WTC11 (cell line): Measurements from ENCODE around the gene NFATC2. TPM values are rescaled to one million over a fixed set of nuclear protein-coding genes. Genes with fewer than 3 reads are reported as not detected.

Experiments
- ATAC-seq: fragments of 200-7000 bp; cut with Tn5 transposase; 2 replicates; pipeline ENCODE4 v1.10.0; 2021; ENCODE audit warnings: mild to moderate bottlenecking, moderate library complexity
- CTCF ChIA-PET: fragments of 300-600 bp; sonication (Branson Sonifier 250); formaldehyde crosslinking; loops from one replicate; lab custom pipeline; 2021; ENCODE audit warnings: antibody characterized with exemption; lab: Charles Lee
- POLR2A ChIA-PET: fragments of 350-600 bp; sonication (Branson Sonifier 250); formaldehyde crosslinking; loops from one replicate; lab custom pipeline; 2021; ENCODE audit warnings: antibody characterized with exemption; lab: Charles Lee
- DNase-seq: peaks from one replicate; pipeline ENCODE4 v3.0.0; 2021; ENCODE audit warnings: low spot score
- H3K27ac Mint-ChIP-seq: 2 replicates; pipeline ENCODE4 v1.8.0; 2021; ENCODE audit warnings: mixed read lengths
- H3K27me3 Mint-ChIP-seq: 2 replicates; pipeline ENCODE4 v1.8.0; 2021; ENCODE audit warnings: low read depth, mild to moderate bottlenecking, moderate library complexity, mixed read lengths
- H3K36me3 Mint-ChIP-seq: 2 replicates; pipeline ENCODE4 v1.8.0; 2021; ENCODE audit warnings: mixed read lengths
- H3K4me1 Mint-ChIP-seq: 2 replicates; pipeline ENCODE4 v1.8.0; 2022; ENCODE audit warnings: mixed read lengths
- H3K4me3 Mint-ChIP-seq: 2 replicates; pipeline ENCODE4 v1.8.0; 2021; ENCODE audit warnings: mild to moderate bottlenecking, moderate library complexity, mixed read lengths
- H3K9me3 Mint-ChIP-seq: 2 replicates; pipeline ENCODE4 v1.8.0; 2021; ENCODE audit warnings: mixed read lengths
- CREB1 ChIP-seq: sonication (generic); formaldehyde crosslinking; IDR thresholded peaks from 2 replicates; pipeline ENCODE4 v1.8.0; 2023; ENCODE audit warnings: mild to moderate bottlenecking, missing genetic modification reagents
- CREM ChIP-seq: sonication (generic); formaldehyde crosslinking; IDR thresholded peaks from 2 replicates; pipeline ENCODE4 v1.8.1; 2022; ENCODE audit warnings: mild to moderate bottlenecking, missing genetic modification reagents, moderate library complexity
- GTF2I ChIP-seq: fragments of 250-450 bp; sonication (Bioruptor Pico); conservative IDR thresholded peaks from 2 replicates; pipeline ENCODE4 v1.4.0; 2021; ENCODE audit warnings: mild to moderate bottlenecking
- IRF2 ChIP-seq: sonication (generic); formaldehyde crosslinking; IDR thresholded peaks from 2 replicates; pipeline ENCODE4 v1.8.0; 2022; ENCODE audit warnings: low read depth, missing genetic modification reagents, borderline replicate concordance
- NFE2L1 ChIP-seq: sonication (generic); formaldehyde crosslinking; IDR thresholded peaks from 2 replicates; pipeline ENCODE4 v1.8.1; 2023; ENCODE audit warnings: missing genetic modification reagents
- RELA ChIP-seq: sonication (generic); formaldehyde crosslinking; IDR thresholded peaks from 2 replicates; pipeline ENCODE4 v1.8.1; 2022; ENCODE audit warnings: missing genetic modification reagents, mild to moderate bottlenecking, borderline replicate concordance
- RORB ChIP-seq: fragments of 250-450 bp; sonication (Bioruptor Pico); IDR thresholded peaks from 2 replicates; pipeline ENCODE4 v1.9.0; 2021; ENCODE audit warnings: mild to moderate bottlenecking
- SOX15 ChIP-seq: fragments of 250-450 bp; sonication (Bioruptor Pico); IDR thresholded peaks from 2 replicates; pipeline ENCODE4 v1.9.0; 2021; ENCODE audit warnings: mild to moderate bottlenecking
- SP1 ChIP-seq: sonication (generic); formaldehyde crosslinking; conservative IDR thresholded peaks from 2 replicates; pipeline ENCODE4 v1.8.1; 2022; ENCODE audit warnings: missing genetic modification reagents
- TCF7 ChIP-seq: sonication (generic); formaldehyde crosslinking; IDR thresholded peaks from 2 replicates; pipeline ENCODE4 v1.8.0; 2022; ENCODE audit warnings: mild to moderate bottlenecking, low read depth, missing genetic modification reagents, moderate library complexity
- TEAD1 ChIP-seq: sonication (generic); formaldehyde crosslinking; IDR thresholded peaks from 2 replicates; pipeline ENCODE4 v1.8.0; 2022; ENCODE audit warnings: mild to moderate bottlenecking, missing genetic modification reagents
- ZNF263 ChIP-seq: sonication (generic); formaldehyde crosslinking; IDR thresholded peaks from 2 replicates; pipeline ENCODE4 v1.8.1; 2022; ENCODE audit warnings: low read depth, mild to moderate bottlenecking, moderate library complexity, missing genetic modification reagents
- ZNF671 ChIP-seq: fragments of 250-450 bp; sonication (Bioruptor Pico); IDR thresholded peaks from 2 replicates; pipeline ENCODE4 v1.8.0; 2021; ENCODE audit warnings: mild to moderate bottlenecking
- total RNA-seq: library from RNA; stranded (reverse); gene quantifications from 3 replicates; pipeline ENCODE4 v1.2.3, GENCODE V29; 2021
- TF ChIP-seq, protein P1 (sequence below): sonication (generic); formaldehyde crosslinking; IDR thresholded peaks from 2 replicates; pipeline ENCODE4 v1.8.1; 2022; ENCODE audit warnings: low read depth, missing genetic modification reagents, borderline replicate concordance
- TF ChIP-seq, protein P2 (sequence below): fragments of 250-450 bp; sonication (Bioruptor Pico); conservative IDR thresholded peaks from 2 replicates; pipeline ENCODE4 v1.9.0; 2021; ENCODE audit warnings: mild to moderate bottlenecking
- TF ChIP-seq, protein P3 (sequence below): sonication (generic); formaldehyde crosslinking; IDR thresholded peaks from 2 replicates; pipeline ENCODE4 v1.8.1; 2023; ENCODE audit warnings: mild to moderate bottlenecking, moderate library complexity, missing genetic modification reagents
- TF ChIP-seq, protein P4 (sequence below): sonication (generic); formaldehyde crosslinking; IDR thresholded peaks from 2 replicates; pipeline ENCODE4 v1.8.1; 2022; ENCODE audit warnings: missing genetic modification reagents, borderline replicate concordance
- TF ChIP-seq, protein P5 (sequence below): fragments of 250-450 bp; sonication (Bioruptor Pico); IDR thresholded peaks from 2 replicates; pipeline ENCODE4 v1.9.0; 2021; ENCODE audit warnings: mild to moderate bottlenecking, borderline replicate concordance
- TF ChIP-seq, protein P6 (sequence below): sonication (generic); formaldehyde crosslinking; IDR thresholded peaks from 2 replicates; pipeline ENCODE4 v1.8.1; 2022; ENCODE audit warnings: mild to moderate bottlenecking, missing genetic modification reagents, moderate library complexity, borderline replicate concordance
- TF ChIP-seq, protein P7 (sequence below): sonication (generic); formaldehyde crosslinking; IDR thresholded peaks from 2 replicates; pipeline ENCODE4 v1.8.1; 2023; ENCODE audit warnings: mild to moderate bottlenecking, missing genetic modification reagents

NFATC2 gene
- total RNA-seq, 1 experiment from 2014 or later: 1.7 TPM

DNA sequence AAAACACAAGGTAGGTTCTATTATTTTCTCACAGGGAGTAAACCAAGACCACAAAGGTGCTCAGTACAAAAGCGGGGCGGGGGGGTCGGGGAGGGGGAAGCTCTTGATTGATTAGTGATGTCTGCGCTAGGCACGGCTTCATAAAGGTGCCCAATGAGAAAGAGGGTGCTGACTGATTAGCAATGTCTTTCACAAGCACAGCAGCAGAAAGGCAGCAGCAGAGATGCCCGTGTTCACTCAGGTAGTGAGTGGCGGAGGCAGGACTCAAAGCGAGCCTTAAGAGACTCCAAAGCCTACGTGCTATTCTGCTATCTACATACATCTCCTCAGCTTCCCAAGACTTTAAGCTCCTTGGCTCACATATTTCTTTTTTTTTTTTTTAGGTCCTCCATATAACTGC, 20.3 kb downstream of the NFATC2 start:
- no peaks in the 10 kb centered on the region for H3K27me3 Mint-ChIP-seq
- ChIA-PET POLR2A (no interaction called here), CTCF (no interaction called here)
- H3K4me3 Mint-ChIP-seq: no peak overlapping the region
- DNase-seq (no peak), ATAC-seq (no peak)
- TF ChIP-seq, protein P1, sequence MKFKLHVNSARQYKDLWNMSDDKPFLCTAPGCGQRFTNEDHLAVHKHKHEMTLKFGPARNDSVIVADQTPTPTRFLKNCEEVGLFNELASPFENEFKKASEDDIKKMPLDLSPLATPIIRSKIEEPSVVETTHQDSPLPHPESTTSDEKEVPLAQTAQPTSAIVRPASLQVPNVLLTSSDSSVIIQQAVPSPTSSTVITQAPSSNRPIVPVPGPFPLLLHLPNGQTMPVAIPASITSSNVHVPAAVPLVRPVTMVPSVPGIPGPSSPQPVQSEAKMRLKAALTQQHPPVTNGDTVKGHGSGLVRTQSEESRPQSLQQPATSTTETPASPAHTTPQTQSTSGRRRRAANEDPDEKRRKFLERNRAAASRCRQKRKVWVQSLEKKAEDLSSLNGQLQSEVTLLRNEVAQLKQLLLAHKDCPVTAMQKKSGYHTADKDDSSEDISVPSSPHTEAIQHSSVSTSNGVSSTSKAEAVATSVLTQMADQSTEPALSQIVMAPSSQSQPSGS (CRISPR knock-in tag): no peak
- TF ChIP-seq, protein P2, sequence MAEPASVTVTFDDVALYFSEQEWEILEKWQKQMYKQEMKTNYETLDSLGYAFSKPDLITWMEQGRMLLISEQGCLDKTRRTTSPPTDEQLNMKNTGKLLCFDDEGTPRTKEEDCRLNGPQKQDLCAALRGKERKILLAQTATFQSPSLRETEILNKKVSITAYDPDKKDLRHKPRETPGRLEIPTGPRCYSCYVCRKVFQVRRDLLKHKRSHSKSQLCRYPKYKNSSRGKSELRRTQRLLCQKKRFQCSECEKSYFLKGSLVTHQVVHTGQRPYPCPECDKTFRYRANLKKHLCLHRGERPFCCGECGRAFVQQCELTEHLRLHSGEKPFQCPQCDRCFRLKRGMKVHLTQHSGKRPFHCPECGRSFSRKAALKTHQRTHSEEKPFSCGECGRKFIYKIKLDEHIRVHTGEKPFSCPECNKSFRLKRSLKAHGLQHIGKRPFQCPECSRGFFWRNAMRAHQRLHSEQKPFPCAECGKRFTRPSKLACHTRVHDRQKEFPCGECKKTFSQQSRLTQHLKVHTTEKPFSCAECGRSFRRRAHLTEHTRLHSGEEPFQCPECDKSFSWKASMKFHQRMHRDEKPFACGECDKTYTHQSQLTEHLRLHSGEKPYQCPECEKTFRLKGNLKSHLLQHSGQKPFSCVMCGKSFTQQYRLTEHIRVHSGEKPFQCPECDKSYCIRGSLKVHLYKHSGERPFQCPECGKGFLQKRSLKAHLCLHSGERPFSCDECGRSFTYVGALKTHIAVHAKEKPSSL (CRISPR knock-in tag): no peak
- TF ChIP-seq ZNF671 (CRISPR knock-in tag) (no peak), RELA (no peak), IRF2 (CRISPR knock-in tag) (no peak), CREM (CRISPR knock-in tag) (no peak), RORB (CRISPR knock-in tag) (no peak), ZNF263 (CRISPR knock-in tag) (no peak), TEAD1 (CRISPR knock-in tag) (no peak), CREB1 (no peak), GTF2I (CRISPR knock-in tag) (no peak), TCF7 (no peak), SP1 (no peak), SOX15 (no peak), NFE2L1 (CRISPR knock-in tag) (no peak)
- TF ChIP-seq, protein P3, sequence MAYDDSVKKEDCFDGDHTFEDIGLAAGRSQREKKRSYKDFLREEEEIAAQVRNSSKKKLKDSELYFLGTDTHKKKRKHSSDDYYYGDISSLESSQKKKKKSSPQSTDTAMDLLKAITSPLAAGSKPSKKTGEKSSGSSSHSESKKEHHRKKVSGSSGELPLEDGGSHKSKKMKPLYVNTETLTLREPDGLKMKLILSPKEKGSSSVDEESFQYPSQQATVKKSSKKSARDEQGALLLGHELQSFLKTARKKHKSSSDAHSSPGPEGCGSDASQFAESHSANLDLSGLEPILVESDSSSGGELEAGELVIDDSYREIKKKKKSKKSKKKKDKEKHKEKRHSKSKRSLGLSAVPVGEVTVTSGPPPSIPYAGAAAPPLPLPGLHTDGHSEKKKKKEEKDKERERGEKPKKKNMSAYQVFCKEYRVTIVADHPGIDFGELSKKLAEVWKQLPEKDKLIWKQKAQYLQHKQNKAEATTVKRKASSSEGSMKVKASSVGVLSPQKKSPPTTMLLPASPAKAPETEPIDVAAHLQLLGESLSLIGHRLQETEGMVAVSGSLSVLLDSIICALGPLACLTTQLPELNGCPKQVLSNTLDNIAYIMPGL (CRISPR knock-in tag): no peak
- TF ChIP-seq, protein P4, sequence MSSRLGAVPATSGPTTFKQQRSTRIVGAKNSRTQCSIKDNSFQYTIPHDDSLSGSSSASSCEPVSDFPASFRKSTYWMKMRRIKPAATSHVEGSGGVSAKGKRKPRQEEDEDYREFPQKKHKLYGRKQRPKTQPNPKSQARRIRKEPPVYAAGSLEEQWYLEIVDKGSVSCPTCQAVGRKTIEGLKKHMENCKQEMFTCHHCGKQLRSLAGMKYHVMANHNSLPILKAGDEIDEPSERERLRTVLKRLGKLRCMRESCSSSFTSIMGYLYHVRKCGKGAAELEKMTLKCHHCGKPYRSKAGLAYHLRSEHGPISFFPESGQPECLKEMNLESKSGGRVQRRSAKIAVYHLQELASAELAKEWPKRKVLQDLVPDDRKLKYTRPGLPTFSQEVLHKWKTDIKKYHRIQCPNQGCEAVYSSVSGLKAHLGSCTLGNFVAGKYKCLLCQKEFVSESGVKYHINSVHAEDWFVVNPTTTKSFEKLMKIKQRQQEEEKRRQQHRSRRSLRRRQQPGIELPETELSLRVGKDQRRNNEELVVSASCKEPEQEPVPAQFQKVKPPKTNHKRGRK (CRISPR knock-in tag): no peak
- TF ChIP-seq, protein P5, sequence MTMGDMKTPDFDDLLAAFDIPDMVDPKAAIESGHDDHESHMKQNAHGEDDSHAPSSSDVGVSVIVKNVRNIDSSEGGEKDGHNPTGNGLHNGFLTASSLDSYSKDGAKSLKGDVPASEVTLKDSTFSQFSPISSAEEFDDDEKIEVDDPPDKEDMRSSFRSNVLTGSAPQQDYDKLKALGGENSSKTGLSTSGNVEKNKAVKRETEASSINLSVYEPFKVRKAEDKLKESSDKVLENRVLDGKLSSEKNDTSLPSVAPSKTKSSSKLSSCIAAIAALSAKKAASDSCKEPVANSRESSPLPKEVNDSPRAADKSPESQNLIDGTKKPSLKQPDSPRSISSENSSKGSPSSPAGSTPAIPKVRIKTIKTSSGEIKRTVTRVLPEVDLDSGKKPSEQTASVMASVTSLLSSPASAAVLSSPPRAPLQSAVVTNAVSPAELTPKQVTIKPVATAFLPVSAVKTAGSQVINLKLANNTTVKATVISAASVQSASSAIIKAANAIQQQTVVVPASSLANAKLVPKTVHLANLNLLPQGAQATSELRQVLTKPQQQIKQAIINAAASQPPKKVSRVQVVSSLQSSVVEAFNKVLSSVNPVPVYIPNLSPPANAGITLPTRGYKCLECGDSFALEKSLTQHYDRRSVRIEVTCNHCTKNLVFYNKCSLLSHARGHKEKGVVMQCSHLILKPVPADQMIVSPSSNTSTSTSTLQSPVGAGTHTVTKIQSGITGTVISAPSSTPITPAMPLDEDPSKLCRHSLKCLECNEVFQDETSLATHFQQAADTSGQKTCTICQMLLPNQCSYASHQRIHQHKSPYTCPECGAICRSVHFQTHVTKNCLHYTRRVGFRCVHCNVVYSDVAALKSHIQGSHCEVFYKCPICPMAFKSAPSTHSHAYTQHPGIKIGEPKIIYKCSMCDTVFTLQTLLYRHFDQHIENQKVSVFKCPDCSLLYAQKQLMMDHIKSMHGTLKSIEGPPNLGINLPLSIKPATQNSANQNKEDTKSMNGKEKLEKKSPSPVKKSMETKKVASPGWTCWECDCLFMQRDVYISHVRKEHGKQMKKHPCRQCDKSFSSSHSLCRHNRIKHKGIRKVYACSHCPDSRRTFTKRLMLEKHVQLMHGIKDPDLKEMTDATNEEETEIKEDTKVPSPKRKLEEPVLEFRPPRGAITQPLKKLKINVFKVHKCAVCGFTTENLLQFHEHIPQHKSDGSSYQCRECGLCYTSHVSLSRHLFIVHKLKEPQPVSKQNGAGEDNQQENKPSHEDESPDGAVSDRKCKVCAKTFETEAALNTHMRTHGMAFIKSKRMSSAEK (CRISPR knock-in tag): no peak
- TF ChIP-seq, protein P6, sequence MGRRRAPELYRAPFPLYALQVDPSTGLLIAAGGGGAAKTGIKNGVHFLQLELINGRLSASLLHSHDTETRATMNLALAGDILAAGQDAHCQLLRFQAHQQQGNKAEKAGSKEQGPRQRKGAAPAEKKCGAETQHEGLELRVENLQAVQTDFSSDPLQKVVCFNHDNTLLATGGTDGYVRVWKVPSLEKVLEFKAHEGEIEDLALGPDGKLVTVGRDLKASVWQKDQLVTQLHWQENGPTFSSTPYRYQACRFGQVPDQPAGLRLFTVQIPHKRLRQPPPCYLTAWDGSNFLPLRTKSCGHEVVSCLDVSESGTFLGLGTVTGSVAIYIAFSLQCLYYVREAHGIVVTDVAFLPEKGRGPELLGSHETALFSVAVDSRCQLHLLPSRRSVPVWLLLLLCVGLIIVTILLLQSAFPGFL (CRISPR knock-in tag): no peak
- TF ChIP-seq, protein P7, sequence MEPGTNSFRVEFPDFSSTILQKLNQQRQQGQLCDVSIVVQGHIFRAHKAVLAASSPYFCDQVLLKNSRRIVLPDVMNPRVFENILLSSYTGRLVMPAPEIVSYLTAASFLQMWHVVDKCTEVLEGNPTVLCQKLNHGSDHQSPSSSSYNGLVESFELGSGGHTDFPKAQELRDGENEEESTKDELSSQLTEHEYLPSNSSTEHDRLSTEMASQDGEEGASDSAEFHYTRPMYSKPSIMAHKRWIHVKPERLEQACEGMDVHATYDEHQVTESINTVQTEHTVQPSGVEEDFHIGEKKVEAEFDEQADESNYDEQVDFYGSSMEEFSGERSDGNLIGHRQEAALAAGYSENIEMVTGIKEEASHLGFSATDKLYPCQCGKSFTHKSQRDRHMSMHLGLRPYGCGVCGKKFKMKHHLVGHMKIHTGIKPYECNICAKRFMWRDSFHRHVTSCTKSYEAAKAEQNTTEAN (CRISPR knock-in tag): no peak
- no peaks in the 10 kb centered on the region for H3K9me3 Mint-ChIP-seq
- peaks cover 5% of the 10 kb centered on the region for H3K4me1 Mint-ChIP-seq
- no peak overlapping the region for H3K27ac Mint-ChIP-seq
- H3K36me3 Mint-ChIP-seq: no peaks in the 10 kb centered on the region
